Tibial nerve (tissue), 4 donors: ENCODE results near the gene SAC3D1. TPM values are rescaled to one million over a fixed set of nuclear protein-coding genes. Genes with fewer than 3 reads are reported as not detected.

Experiments
- DNase-seq, 2 donors: peaks; one replicate each; pipeline ENCODE4 v3.0.0-alpha.2; 2019; ENCODE audit warnings: low spot score in 2 of 2
- H3K27ac ChIP-seq, 4 donors: fragments of 200-600 bp; sonication (generic) in 3 of 4; one replicate each; pipeline ENCODE4 v1.5.1; 2017 to 2019; ENCODE audit warnings: mild to moderate bottlenecking in 1 of 4
- H3K27me3 ChIP-seq, 2 donors: fragments of 200-600 bp; sonication (generic) in 1 of 2; one replicate each; pipeline versions ENCODE4 v1.5.1 to v1.6.0; 2017 to 2019
- H3K36me3 ChIP-seq, 3 donors: fragments of 200-600 bp; sonication (generic); one replicate each; pipeline ENCODE4 v1.5.1; 2018 to 2019
- H3K4me1 ChIP-seq, 4 donors: fragments of 200-600 bp; sonication (generic) in 3 of 4; one replicate each; pipeline ENCODE4 v1.5.1; 2017 to 2019
- H3K4me3 ChIP-seq, 4 donors: fragments of 200-600 bp; sonication (generic) in 3 of 4; one replicate each; pipeline ENCODE4 v1.5.1; 2017 to 2019; ENCODE audit warnings: mild to moderate bottlenecking in 1 of 4, moderate library complexity in 1 of 4
- H3K9me3 ChIP-seq, 4 donors: fragments of 200-600 bp; sonication (generic) in 3 of 4; one replicate each; pipeline ENCODE4 v1.5.1; 2017 to 2019
- CTCF ChIP-seq, 5 experiments: fragments of 200-600 bp in 3 of 5; fragments of 450-650 bp in 2 of 5; sonication (generic) in 3 of 5; IDR thresholded peaks; one replicate each; pipeline ENCODE4 v1.5.1; 2016 to 2019; ENCODE audit warnings: antibody characterized with exemption in 5 of 5, mild to moderate bottlenecking in 3 of 5, moderate library complexity in 2 of 5
- EP300 ChIP-seq, 2 donors: sonication (generic); formaldehyde crosslinking; IDR thresholded peaks; one replicate each; pipeline ENCODE4 v1.6.1; 2017; ENCODE audit warnings: antibody characterized with exemption in 2 of 2, mild to moderate bottlenecking in 1 of 2
- POLR2A ChIP-seq, 2 donors: fragments of 450-650 bp; IDR thresholded peaks; one replicate each; pipeline ENCODE4 v1.6.1; 2017; ENCODE audit warnings: antibody characterized with exemption in 2 of 2, mild to moderate bottlenecking in 2 of 2, moderate library complexity in 2 of 2
- WGBS, 2 donors: methylation state at CpG; one replicate each; pipeline ENCODE4 v1.1.5; 2018; 5-methylcytosine and 5-hydroxymethylcytosine counted together
- total RNA-seq, 4 donors: library from RNA; depleted of rRNA; stranded (reverse); fragments of >200 nt; gene quantifications; one replicate each; pipeline ENCODE4 v1.1.0, GENCODE V29; 2016

Gene SAC3D1
- total RNA-seq, 4 donors from 2014 or later = 10.6 to 16.3 (median 14.1) TPM

- TF ChIP-seq EP300 (IDR thresholded peaks at IDR 0.05) (no peak), POLR2A (IDR thresholded peaks at IDR 0.05) (no peak), CTCF (IDR thresholded peaks at IDR 0.05) (no peak)
- DNase-seq = no peak
- Histone ChIP-seq H3K4me3 (no peak overlapping the region), H3K4me1 (peaks cover 0 to 9% (median 7%) of the 10 kb centered on the region in 4 donors), H3K36me3 (no peaks in the 10 kb centered on the region), H3K27me3 (no peaks in the 10 kb centered on the region), H3K9me3 (no peaks in the 10 kb centered on the region), H3K27ac (peak overlapping the region in 1 of 4 donors; percentile 10)
- WGBS, 2 donors = 84 to 92% methylated on average over 9 of the region's 9 CpGs
These were observed 37.9 kb downstream of the SAC3D1 start for GRCh38 chr11:65078786-65079342.

GRCh38 chr11:65083134-65083833 is 42.3 kb downstream of the SAC3D1 start:
- no peak for DNase-seq
- WGBS, 2 donors = 5 to 7% methylated on average over 13 of the region's 13 CpGs
- Histone ChIP-seq H3K36me3 (peaks cover 0 to 33% (median 5%) of the 10 kb centered on the region in 3 donors), H3K27me3 (no peaks in the 10 kb centered on the region), H3K9me3 (no peaks in the 10 kb centered on the region), H3K4me3 (peak overlapping the region; percentile 65 to 89 (median 86)), H3K27ac (peak overlapping the region in 3 of 4 donors; percentile 96 to 98 (median 98)), H3K4me1 (peaks cover 0 to 26% (median 19%) of the 10 kb centered on the region in 4 donors)
- TF ChIP-seq EP300 (IDR thresholded peaks at IDR 0.05) = no peak
- no peak for TF ChIP-seq POLR2A (IDR thresholded peaks at IDR 0.05)
- TF ChIP-seq CTCF (IDR thresholded peaks at IDR 0.05) = no peak

GRCh38 chr11:65083834-65084597 is 43.0 kb downstream of the SAC3D1 start, which contains the start of the genes CDCA5 and ZFPL1:
Gene CDCA5 (minus strand): TSS chr11:65084040. CDS start chr11:65083978, 62 bp downstream.
Gene ZFPL1 (plus strand): TSS chr11:65084222. CDS start chr11:65084699, 477 bp downstream.
- Histone ChIP-seq H3K36me3 (peaks cover 0 to 40% (median 5%) of the 10 kb centered on the region in 3 donors), H3K27me3 (no peaks in the 10 kb centered on the region), H3K9me3 (no peaks in the 10 kb centered on the region), H3K27ac (peak within 1 kb of the TSS; percentile 88 to 98 (median 97)), H3K4me3 (peak within 1 kb of the TSS; percentile 65 to 89 (median 86)), H3K4me1 (peaks cover 0 to 26% (median 19%) of the 10 kb centered on the region in 4 donors)
- peak; percentile 92 to 94 for DNase-seq
- WGBS, 2 donors = 0 to 1% methylated on average over 47 to 66 of the region's 79 CpGs
- TF ChIP-seq POLR2A (IDR thresholded peaks at IDR 0.05) (peak in 1 of 2 donors; percentile 59), CTCF (IDR thresholded peaks at IDR 0.05) (peak in 1 of 5 experiments; percentile 61), EP300 (IDR thresholded peaks at IDR 0.05) (peak; percentile 98)

GRCh38 chr11:65084598-65085375 is 43.8 kb downstream of the SAC3D1 start:
- Histone ChIP-seq H3K27ac (peak overlapping the region; percentile 88 to 98 (median 97)), H3K4me3 (peak overlapping the region; percentile 65 to 89 (median 86)), H3K36me3 (peaks cover 0 to 48% (median 5%) of the 10 kb centered on the region in 3 donors), H3K4me1 (peaks cover 0 to 26% (median 19%) of the 10 kb centered on the region in 4 donors), H3K27me3 (no peaks in the 10 kb centered on the region), H3K9me3 (no peaks in the 10 kb centered on the region)
- DNase-seq = no peak
- 47 to 58% methylated on average over 17 to 23 of the region's 23 CpGs for WGBS, 2 donors
- no peak for TF ChIP-seq CTCF (IDR thresholded peaks at IDR 0.05)
- TF ChIP-seq EP300 (IDR thresholded peaks at IDR 0.05) = no peak
- no peak for TF ChIP-seq POLR2A (IDR thresholded peaks at IDR 0.05)
